ENCODE measurements around the gene DAZAP1. TPM values are rescaled to one million over a fixed set of nuclear protein-coding genes. Genes with fewer than 3 reads are reported as not detected.
A peak's percentile ranks its signal among the peaks of the same experiment; 100 is the strongest.

The DAZAP1 gene
- total and polyA plus RNA-seq, 8 donors = 21.4 to 124 (median 51.5) TPM

DNA sequence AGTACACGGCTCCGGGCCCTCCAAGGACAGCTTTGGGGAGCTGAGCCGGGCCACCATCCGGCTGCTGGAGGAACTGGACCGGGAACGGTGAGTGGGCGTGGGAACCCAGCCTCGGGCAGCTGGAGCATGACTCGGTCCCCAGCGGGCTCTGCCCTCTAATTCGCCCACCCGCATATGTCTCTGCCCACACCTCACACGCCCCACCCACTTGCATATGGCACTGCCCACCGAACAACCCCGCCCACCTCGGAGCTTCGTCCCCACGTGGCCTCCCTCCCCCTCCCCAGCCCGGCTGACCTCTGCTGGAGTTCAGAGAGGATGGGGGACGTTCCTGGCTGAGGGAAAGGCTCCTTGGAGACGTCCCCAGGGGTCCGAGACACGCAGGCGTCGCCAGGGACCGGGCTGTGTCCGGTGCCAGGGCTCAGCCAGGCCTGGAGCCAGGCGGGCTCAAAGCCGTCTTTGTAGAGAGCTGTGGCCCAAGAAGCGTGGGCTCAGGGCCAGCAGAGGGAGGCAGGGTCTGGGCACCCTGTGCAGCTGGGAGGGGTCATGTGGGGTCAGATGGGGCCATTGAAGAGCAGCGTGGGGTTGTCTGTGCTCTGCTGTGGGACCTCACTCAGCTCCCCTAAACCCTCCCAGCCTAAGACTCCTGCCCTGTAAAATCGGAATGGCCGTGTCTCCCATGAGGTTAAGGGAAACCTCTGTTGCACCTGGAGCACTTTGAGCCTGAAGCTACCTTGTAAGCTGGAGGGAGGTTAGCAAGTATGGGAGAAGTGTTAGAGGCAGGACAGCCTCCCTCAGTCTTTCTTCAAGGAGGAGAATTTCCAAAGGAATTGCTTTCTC lies 46.4 kb downstream of the DAZAP1 start:
- Histone ChIP-seq H3K4me3 (no peak overlapping the region), H3K9me3 (no peaks in the 10 kb centered on the region), H3K4me1 (peaks cover 18 to 60% (median 47%) of the 10 kb centered on the region in 4 donors), H3K27ac (no peak overlapping the region), H3K27me3 (peaks cover 51 to 100% (median 93%) of the 10 kb centered on the region in 3 donors), H3K36me3 (no peaks in the 10 kb centered on the region)
- intact Hi-C loops (cut with DNase I; ENCODE audit: low total_unique reads) = no loop called here
- WGBS, 5 donors = 15 to 20% (median 16%) methylated on average over 7 to 33 of the region's 33 CpGs
- peak in 1 of 2 donors; percentile 75 for DNase-seq
- TF ChIP-seq, protein P1, sequence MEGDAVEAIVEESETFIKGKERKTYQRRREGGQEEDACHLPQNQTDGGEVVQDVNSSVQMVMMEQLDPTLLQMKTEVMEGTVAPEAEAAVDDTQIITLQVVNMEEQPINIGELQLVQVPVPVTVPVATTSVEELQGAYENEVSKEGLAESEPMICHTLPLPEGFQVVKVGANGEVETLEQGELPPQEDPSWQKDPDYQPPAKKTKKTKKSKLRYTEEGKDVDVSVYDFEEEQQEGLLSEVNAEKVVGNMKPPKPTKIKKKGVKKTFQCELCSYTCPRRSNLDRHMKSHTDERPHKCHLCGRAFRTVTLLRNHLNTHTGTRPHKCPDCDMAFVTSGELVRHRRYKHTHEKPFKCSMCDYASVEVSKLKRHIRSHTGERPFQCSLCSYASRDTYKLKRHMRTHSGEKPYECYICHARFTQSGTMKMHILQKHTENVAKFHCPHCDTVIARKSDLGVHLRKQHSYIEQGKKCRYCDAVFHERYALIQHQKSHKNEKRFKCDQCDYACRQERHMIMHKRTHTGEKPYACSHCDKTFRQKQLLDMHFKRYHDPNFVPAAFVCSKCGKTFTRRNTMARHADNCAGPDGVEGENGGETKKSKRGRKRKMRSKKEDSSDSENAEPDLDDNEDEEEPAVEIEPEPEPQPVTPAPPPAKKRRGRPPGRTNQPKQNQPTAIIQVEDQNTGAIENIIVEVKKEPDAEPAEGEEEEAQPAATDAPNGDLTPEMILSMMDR (IDR thresholded peaks at IDR 0.05) = no peak
- no peak for TF ChIP-seq POLR2AphosphoS5 (IDR thresholded peaks at IDR 0.05)
- TF ChIP-seq EP300 (IDR thresholded peaks at IDR 0.05) = no peak
- no peak for TF ChIP-seq POLR2A (IDR thresholded peaks at IDR 0.05)

DNA sequence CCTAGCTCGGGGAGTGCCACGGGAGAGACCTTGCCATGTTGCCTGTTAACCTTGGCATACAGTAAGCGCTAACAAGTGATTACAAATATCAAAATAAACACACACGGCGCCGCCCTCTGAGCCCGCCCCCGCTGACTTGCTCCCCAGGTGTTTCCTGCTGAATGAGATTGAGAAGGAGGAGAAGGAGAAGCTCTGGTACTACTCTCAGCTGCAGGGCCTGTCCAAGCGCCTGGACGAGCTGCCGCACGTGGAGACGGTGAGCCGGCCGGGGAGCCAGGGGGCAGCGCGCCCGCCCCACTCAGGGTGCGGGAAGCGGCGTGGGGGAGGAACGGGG lies 47.6 kb downstream of the DAZAP1 start:
- Histone ChIP-seq H3K27me3 (peaks cover 47 to 100% (median 81%) of the 10 kb centered on the region in 3 donors), H3K4me3 (peak overlapping the region in 2 of 4 donors; percentile 2 to 18), H3K9me3 (no peaks in the 10 kb centered on the region), H3K27ac (peak overlapping the region in 1 of 5 donors; percentile 55), H3K36me3 (peaks cover 0 to 4% (median under 1%) of the 10 kb centered on the region in 4 donors), H3K4me1 (peaks cover 18 to 52% (median 45%) of the 10 kb centered on the region in 4 donors)
- peak in 1 of 2 donors; percentile 54 for DNase-seq
- WGBS, 5 donors = 3 to 10% (median 4%) methylated on average over 14 to 22 of the region's 22 CpGs
- TF ChIP-seq EP300 (IDR thresholded peaks at IDR 0.05) = no peak
- TF ChIP-seq, protein P1 (IDR thresholded peaks at IDR 0.05) = no peak
- intact Hi-C loops (cut with DNase I; ENCODE audit: low total_unique reads) = no loop called here

DNA sequence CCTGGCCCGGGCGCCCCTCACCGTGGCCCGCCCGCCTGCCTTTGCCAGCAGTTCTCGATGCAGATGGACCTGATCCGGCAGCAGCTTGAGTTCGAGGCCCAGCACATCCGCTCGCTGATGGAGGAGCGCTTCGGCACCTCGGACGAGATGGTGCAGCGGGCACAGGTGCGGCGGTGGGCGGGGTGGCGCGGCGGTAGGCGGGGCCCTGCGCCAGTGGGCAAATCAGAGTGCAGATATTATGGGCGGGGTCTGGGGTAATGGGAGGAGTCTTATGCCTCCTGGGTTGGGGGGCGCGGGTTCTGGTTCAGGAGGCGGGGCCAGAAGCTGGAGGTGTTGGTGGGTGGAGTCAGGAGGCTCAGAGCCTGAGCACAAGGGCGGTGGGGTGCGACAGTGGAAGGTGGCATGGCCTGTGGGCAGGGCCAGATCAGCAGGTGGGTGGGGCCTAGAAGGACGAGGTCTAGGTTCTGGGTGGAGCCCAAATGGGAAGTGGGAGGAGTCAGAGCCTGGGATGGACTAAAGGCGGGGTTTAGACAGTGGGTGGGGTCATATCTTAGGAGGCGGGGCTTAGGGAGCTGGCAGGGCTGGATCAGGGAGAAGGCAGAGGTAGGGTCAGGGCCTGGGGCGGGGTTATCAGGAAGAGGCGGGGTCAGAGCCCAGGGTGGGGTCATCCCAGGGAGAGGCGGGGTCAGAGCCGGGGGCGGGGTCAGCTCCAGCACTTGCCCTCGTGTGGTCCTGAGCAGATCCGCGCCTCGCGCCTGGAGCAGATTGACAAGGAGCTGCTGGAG lies 48.1 kb downstream of the DAZAP1 start:
- Histone ChIP-seq H3K4me3 (peak overlapping the region in 2 of 4 donors; percentile 2 to 18), H3K4me1 (peaks cover 18 to 49% (median 43%) of the 10 kb centered on the region in 4 donors), H3K27me3 (peaks cover 41 to 100% (median 75%) of the 10 kb centered on the region in 3 donors), H3K27ac (peak overlapping the region in 1 of 5 donors; percentile 55), H3K36me3 (peaks cover 4 to 10% (median 6%) of the 10 kb centered on the region in 4 donors), H3K9me3 (no peaks in the 10 kb centered on the region)
- no peak for TF ChIP-seq POLR2AphosphoS5 (IDR thresholded peaks at IDR 0.05)
- TF ChIP-seq POLR2A (IDR thresholded peaks at IDR 0.05) = no peak
- TF ChIP-seq, protein P1 (IDR thresholded peaks at IDR 0.05) = no peak
- TF ChIP-seq EP300 (IDR thresholded peaks at IDR 0.05) = no peak
- 4 to 7% (median 6%) methylated on average over 30 to 42 of the region's 42 CpGs for WGBS, 5 donors
- peak; percentile 67 to 76 for DNase-seq
- intact Hi-C loops (cut with DNase I; ENCODE audit: low total_unique reads) = no loop called here

DNA sequence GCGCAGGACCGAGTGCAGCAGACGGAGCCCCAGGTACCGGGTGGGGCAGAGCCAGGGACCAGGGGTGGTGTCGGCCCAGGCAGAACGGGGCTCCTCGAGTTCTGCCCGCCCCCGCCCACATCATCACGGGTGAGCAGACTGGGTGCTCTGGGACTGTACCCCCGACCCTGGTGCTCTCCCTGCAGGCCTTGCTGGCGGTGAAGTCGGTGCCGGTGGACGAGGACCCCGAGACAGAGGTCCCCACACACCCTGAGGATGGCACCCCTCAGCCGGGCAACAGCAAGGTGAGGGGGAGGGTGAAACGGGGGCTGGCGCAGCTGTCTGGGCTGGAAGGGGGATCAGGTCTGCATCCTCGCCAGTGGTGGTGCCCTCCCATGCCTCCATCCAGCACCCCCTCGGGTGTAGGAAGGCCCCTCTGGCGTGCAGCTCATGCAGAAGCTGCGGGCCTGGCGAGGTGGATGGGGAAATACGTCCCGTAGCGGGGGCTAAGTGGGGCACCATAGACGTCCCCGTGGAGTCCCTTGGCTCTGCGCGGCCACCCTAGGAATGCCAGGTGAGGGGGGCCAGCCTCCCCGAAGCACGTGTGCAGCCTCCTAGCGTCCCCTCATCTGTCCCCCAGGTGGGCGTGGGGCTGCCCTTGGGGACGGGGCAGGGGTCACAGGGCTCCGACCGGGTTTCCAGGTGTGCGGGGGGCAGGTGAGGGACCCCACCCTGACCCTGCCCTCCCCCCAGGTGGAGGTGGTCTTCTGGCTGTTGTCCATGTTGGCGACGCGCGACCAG lies 48.9 kb downstream of the DAZAP1 start:
- intact Hi-C loops (cut with DNase I; ENCODE audit: low total_unique reads) = no loop called here
- no peak for TF ChIP-seq POLR2AphosphoS5 (IDR thresholded peaks at IDR 0.05)
- TF ChIP-seq, protein P1 (IDR thresholded peaks at IDR 0.05) = no peak

More for the DNA sequence above, 48.9 kb downstream of the DAZAP1 start:
- H3K27me3 ChIP-seq = peaks cover 33 to 98% (median 67%) of the 10 kb centered on the region in 3 donors
- H3K36me3 ChIP-seq = peaks cover 7 to 18% (median 13%) of the 10 kb centered on the region in 4 donors
- H3K9me3 ChIP-seq = no peaks in the 10 kb centered on the region
- H3K4me1 ChIP-seq = peaks cover 18 to 49% (median 43%) of the 10 kb centered on the region in 4 donors
- H3K4me3 ChIP-seq = no peak overlapping the region
- 21 to 50% (median 28%) methylated on average over 25 to 43 of the region's 43 CpGs for WGBS, 5 donors
- H3K27ac ChIP-seq = no peak overlapping the region
- no peak for DNase-seq
